ENCODE measurements around the gene GPAM. TPM values are rescaled to one million over a fixed set of nuclear protein-coding genes. Genes with fewer than 3 reads are reported as not detected.

The GPAM gene
- total RNA-seq, 6 donors from 2014 or later = 6.7 to 26.2 (median 10.6) TPM

- 75 to 82% methylated on average over 4 of the region's 4 CpGs for WGBS, 2 donors
- no peaks in the 10 kb centered on the region for H3K27me3 ChIP-seq
- TF ChIP-seq POLR2AphosphoS5 (IDR thresholded peaks at IDR 0.05) (no peak), POLR2A (IDR thresholded peaks at IDR 0.05) (no peak), EP300 (IDR thresholded peaks at IDR 0.05) (no peak)
- TF ChIP-seq, protein P1, sequence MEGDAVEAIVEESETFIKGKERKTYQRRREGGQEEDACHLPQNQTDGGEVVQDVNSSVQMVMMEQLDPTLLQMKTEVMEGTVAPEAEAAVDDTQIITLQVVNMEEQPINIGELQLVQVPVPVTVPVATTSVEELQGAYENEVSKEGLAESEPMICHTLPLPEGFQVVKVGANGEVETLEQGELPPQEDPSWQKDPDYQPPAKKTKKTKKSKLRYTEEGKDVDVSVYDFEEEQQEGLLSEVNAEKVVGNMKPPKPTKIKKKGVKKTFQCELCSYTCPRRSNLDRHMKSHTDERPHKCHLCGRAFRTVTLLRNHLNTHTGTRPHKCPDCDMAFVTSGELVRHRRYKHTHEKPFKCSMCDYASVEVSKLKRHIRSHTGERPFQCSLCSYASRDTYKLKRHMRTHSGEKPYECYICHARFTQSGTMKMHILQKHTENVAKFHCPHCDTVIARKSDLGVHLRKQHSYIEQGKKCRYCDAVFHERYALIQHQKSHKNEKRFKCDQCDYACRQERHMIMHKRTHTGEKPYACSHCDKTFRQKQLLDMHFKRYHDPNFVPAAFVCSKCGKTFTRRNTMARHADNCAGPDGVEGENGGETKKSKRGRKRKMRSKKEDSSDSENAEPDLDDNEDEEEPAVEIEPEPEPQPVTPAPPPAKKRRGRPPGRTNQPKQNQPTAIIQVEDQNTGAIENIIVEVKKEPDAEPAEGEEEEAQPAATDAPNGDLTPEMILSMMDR (IDR thresholded peaks at IDR 0.05) = no peak
- DNase-seq = no peak
- no peaks in the 10 kb centered on the region for H3K36me3 ChIP-seq
- no peaks in the 10 kb centered on the region for H3K9me3 ChIP-seq
- H3K27ac ChIP-seq = no peak overlapping the region
- no peak for ATAC-seq (ENCODE audit: low FRiP score in 2 of 2)
- no peak overlapping the region for H3K4me3 ChIP-seq
- H3K4me1 ChIP-seq = peaks cover 0 to 7% (median 0%) of the 10 kb centered on the region in 4 donors
Observed at GRCh38 chr10:112225771-112226438, 42.3 kb upstream of the GPAM start.

DNA sequence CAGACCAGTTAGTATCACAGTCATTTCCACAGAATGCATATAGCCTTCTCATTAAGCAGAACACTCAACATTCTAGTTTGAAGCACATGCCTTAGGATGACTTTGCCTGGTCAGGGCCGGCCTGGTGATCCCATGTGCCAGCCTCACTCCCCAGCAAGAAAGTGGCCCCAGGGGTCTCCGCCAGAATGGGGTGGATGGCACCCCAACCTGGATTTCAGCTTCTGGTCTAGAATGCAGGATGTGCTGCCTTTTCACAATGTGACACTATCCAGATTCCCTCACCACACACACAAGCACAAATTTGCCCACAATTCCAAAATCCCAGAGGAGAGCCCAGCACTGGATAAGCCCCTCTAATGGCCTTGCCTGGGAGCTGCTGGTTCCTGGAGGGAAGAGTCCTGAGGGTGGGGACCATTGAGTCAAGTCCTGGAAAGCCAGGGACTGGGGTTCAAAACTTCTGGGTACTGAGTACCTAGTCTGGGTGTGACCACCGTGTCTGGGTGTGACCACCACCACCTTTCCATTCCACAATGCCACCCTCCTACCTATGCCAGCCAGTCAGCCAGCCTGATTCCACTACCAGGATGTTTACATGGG, 41.5 kb upstream of the GPAM start:
- peaks cover 0 to 5% (median 4%) of the 10 kb centered on the region in 4 donors for H3K9me3 ChIP-seq
- TF ChIP-seq POLR2AphosphoS5 (IDR thresholded peaks at IDR 0.05) (no peak), EP300 (IDR thresholded peaks at IDR 0.05) (no peak), POLR2A (IDR thresholded peaks at IDR 0.05) (no peak)
- TF ChIP-seq, protein P1 (IDR thresholded peaks at IDR 0.05) = no peak
- no peak overlapping the region for H3K27ac ChIP-seq
- H3K4me1 ChIP-seq = peaks cover 0 to 7% (median 0%) of the 10 kb centered on the region in 4 donors
- no peaks in the 10 kb centered on the region for H3K36me3 ChIP-seq
- no peak for DNase-seq
- no peak overlapping the region for H3K4me3 ChIP-seq
- no peaks in the 10 kb centered on the region for H3K27me3 ChIP-seq
- 60 to 89% methylated on average over 1 to 3 of the region's 3 CpGs for WGBS, 2 donors
- no peak for ATAC-seq (ENCODE audit: low FRiP score in 2 of 2)

- DNase-seq = no peak
- no peak for TF ChIP-seq EP300 (IDR thresholded peaks at IDR 0.05)
- TF ChIP-seq POLR2A (IDR thresholded peaks at IDR 0.05) = no peak
- TF ChIP-seq, protein P1 (IDR thresholded peaks at IDR 0.05) = no peak
- no peak for TF ChIP-seq POLR2AphosphoS5 (IDR thresholded peaks at IDR 0.05)
- ATAC-seq (ENCODE audit: low FRiP score in 2 of 2) = no peak
- WGBS, 2 donors = 14 to 65% methylated on average over 2 of the region's 2 CpGs
- no peak overlapping the region for H3K4me3 ChIP-seq
- no peaks in the 10 kb centered on the region for H3K36me3 ChIP-seq
- H3K9me3 ChIP-seq = peaks cover 0 to 5% (median 4%) of the 10 kb centered on the region in 4 donors
- H3K27ac ChIP-seq = no peak overlapping the region
- no peaks in the 10 kb centered on the region for H3K27me3 ChIP-seq
- peaks cover 0 to 7% (median 0%) of the 10 kb centered on the region in 4 donors for H3K4me1 ChIP-seq
Observed at GRCh38 chr10:112223725-112224124, 40.2 kb upstream of the GPAM start.

DNA sequence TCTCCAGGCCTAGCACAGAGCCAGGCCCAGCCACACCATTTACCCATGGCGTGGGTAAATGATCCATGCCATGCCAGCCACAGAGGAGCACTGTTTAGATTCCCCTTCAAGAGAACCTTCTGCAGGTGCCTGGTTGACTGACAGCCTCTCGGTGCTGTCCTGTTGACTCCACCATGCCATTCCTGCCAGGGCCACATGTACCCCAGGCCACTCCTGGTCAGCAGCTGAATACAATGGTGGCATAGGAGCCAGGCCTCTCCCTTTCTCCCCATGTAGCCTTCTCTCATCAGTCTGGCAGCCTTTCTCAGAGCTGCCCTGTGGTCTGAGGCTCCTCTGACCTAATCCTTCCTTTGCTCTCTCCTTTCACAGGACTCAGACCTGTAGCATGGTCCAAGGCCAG, 39.2 kb upstream of the GPAM start:
- WGBS, 2 donors = 90 to 93% methylated on average over 2 of the region's 2 CpGs
- Histone ChIP-seq H3K36me3 (no peaks in the 10 kb centered on the region), H3K4me3 (no peak overlapping the region), H3K4me1 (peaks cover 0 to 2% (median 0%) of the 10 kb centered on the region in 4 donors), H3K27me3 (no peaks in the 10 kb centered on the region), H3K27ac (no peak overlapping the region), H3K9me3 (peaks cover 0 to 5% (median 4%) of the 10 kb centered on the region in 4 donors)
- TF ChIP-seq POLR2A (IDR thresholded peaks at IDR 0.05) (no peak), POLR2AphosphoS5 (IDR thresholded peaks at IDR 0.05) (no peak), EP300 (IDR thresholded peaks at IDR 0.05) (no peak)
- TF ChIP-seq, protein P1 (IDR thresholded peaks at IDR 0.05) = no peak
- ATAC-seq (ENCODE audit: low FRiP score in 2 of 2) (no peak), DNase-seq (no peak)

Measured in upper lobe of left lung (tissue), 6 donors.